K562 (cell line): ENCODE data around the gene C1GALT1C1.

Source experiments
- ATF6 ChIP-seq: sonication (generic); formaldehyde crosslinking; IDR thresholded peaks from 2 replicates; pipeline ENCODE4 v1.4.0; 2020; ENCODE audit warnings: mild to moderate bottlenecking, missing genetic modification reagents
- CTCF ChIP-seq, 3 experiments: IDR thresholded peaks in 2 of 3; conservative IDR thresholded peaks in 1 of 3; 2 replicates each; pipeline ENCODE4 v1.5.1; 2011 to 2012; ENCODE audit warnings: low read length in 3 of 3, mild to moderate bottlenecking in 3 of 3, control low read depth in 2 of 3, improper control_type of control experiment in 1 of 3, inconsistent platforms in 1 of 3, low read depth in 1 of 3, mixed read lengths in 1 of 3, moderate library complexity in 1 of 3; ENCODE audit not compliant: insufficient read depth in 2 of 3
- FOSL1 ChIP-seq: fragments of 200-800 bp; sonication (Bioruptor generic); conservative IDR thresholded peaks from 2 replicates; pipeline ENCODE4 v1.6.1; 2016; ENCODE audit warnings: missing genetic modification characterization, missing compliant biosample characterization
- IRF1 ChIP-seq: sonication (generic); formaldehyde crosslinking; IDR thresholded peaks from 2 replicates; pipeline ENCODE4 v1.8.0; 2022; ENCODE audit warnings: missing genetic modification reagents, mild to moderate bottlenecking, borderline replicate concordance
- JUN ChIP-seq, 2 experiments: sonication (generic) in 1 of 2; formaldehyde crosslinking in 1 of 2; IDR thresholded peaks; 2 replicates each; pipeline versions ENCODE4 v1.6.1 to v1.8.0; 2012 to 2022; ENCODE audit warnings: borderline replicate concordance in 2 of 2, mild to moderate bottlenecking in 2 of 2, improper control_type of control experiment in 1 of 2, low read depth in 1 of 2, low read length in 1 of 2, missing genetic modification reagents in 1 of 2
- MAFK ChIP-seq: IDR thresholded peaks from 2 replicates; pipeline ENCODE4 v1.6.1; 2011; ENCODE audit warnings: low read length, improper control_type of control experiment
- NFXL1 ChIP-seq: fragments of 450-650 bp; formaldehyde crosslinking; IDR thresholded peaks from 2 replicates; pipeline ENCODE4 v1.4.0; 2021; ENCODE audit warnings: mild to moderate bottlenecking
- TAF1 ChIP-seq: IDR thresholded peaks from 2 replicates; pipeline ENCODE4 v1.6.1; 2011; ENCODE audit warnings: mild to moderate bottlenecking, low read length, moderate library complexity; ENCODE audit not compliant: insufficient read depth, control insufficient read depth, severe bottlenecking; ENCODE audit errors: extremely low read depth

GRCh38 chrX:120638619-120639018 lies 8.8 kb upstream of the C1GALT1C1 start:
- no peak for TF ChIP-seq TAF1
- TF ChIP-seq JUN (IDR thresholded peaks at IDR 0.05; ENCODE audit: borderline replicate concordance, low read depth, low read length): no peak
- TF ChIP-seq JUN (CRISPR knock-in tag; IDR thresholded peaks at IDR 0.05; ENCODE audit: borderline replicate concordance): no peak
- TF ChIP-seq MAFK: no peak
- no peak for TF ChIP-seq NFXL1
- no peak for TF ChIP-seq FOSL1 (tag)
- TF ChIP-seq CTCF (IDR thresholded peaks at IDR 0.05 in 2 of 3, conservative IDR thresholded peaks at IDR 0.05 in 1 of 3; ENCODE audit: insufficient read depth in 2 of 3, low read depth in 1 of 3, low read length in 3 of 3): no peak
- no peak for TF ChIP-seq IRF1 (CRISPR knock-in tag)
- no peak for TF ChIP-seq ATF6 (CRISPR knock-in tag)
